Endodermal cell (in vitro differentiated cells): ENCODE results near the gene FBLN2. TPM values are rescaled to one million over a fixed set of nuclear protein-coding genes. Genes with fewer than 3 reads are reported as not detected.

ENCODE experiments used
- DNase-seq: peaks from one replicate; pipeline ENCODE4 v3.0.0-alpha.2; 2017
- H3K27ac ChIP-seq: 2 replicates; pipeline ENCODE4 v1.5.1; 2013; ENCODE audit warnings: mild to moderate bottlenecking, low read depth, low read length, moderate library complexity
- H3K27me3 ChIP-seq: 2 replicates; pipeline ENCODE4 v1.6.1; 2013; ENCODE audit warnings: mild to moderate bottlenecking, low read length, moderate library complexity; ENCODE audit not compliant: insufficient read depth, control insufficient read depth, poor library complexity, severe bottlenecking
- H3K36me3 ChIP-seq: 2 replicates; pipeline ENCODE4 v1.7.0; 2013; ENCODE audit warnings: mild to moderate bottlenecking, low read length, moderate library complexity; ENCODE audit not compliant: control insufficient read depth, insufficient read depth
- H3K4me1 ChIP-seq: one replicate; pipeline ENCODE4 v1.7.0; 2013; ENCODE audit warnings: low read length; ENCODE audit not compliant: control insufficient read depth, insufficient read depth
- H3K4me3 ChIP-seq: 2 replicates; pipeline ENCODE4 v1.5.1; 2013; ENCODE audit warnings: mild to moderate bottlenecking, low read length, moderate library complexity
- H3K9ac ChIP-seq: 2 replicates; pipeline ENCODE4 v1.6.1; 2013; ENCODE audit warnings: mild to moderate bottlenecking, low read length, moderate library complexity; ENCODE audit not compliant: poor library complexity, severe bottlenecking; ENCODE audit errors: extremely low read depth
- H3K9me3 ChIP-seq: 2 replicates; pipeline ENCODE4 v1.6.1; 2013; ENCODE audit warnings: mild to moderate bottlenecking, low read length, moderate library complexity; ENCODE audit not compliant: control insufficient read depth
- H3K27ac Mint-ChIP-seq: 2 replicates; pipeline ENCODE4 v1.8.0; 2020; ENCODE audit warnings: mixed read lengths
- H3K27me3 Mint-ChIP-seq: 2 replicates; pipeline ENCODE4 v1.8.0; 2021; ENCODE audit warnings: mild to moderate bottlenecking, mixed read lengths; ENCODE audit not compliant: insufficient read depth
- H3K36me3 Mint-ChIP-seq: 2 replicates; pipeline ENCODE4 v1.8.0; 2020; ENCODE audit warnings: low read depth, mixed read lengths
- H3K4me1 Mint-ChIP-seq: 2 replicates; pipeline ENCODE4 v1.8.0; 2020; ENCODE audit warnings: mixed read lengths
- H3K4me3 Mint-ChIP-seq: 2 replicates; pipeline ENCODE4 v1.8.0; 2020; ENCODE audit warnings: mild to moderate bottlenecking, moderate library complexity, mixed read lengths
- H3K9me3 Mint-ChIP-seq: 2 replicates; pipeline ENCODE4 v1.8.0; 2020; ENCODE audit warnings: mild to moderate bottlenecking, mixed read lengths
- CTCF ChIP-seq: fragments of 200-600 bp; sonication (generic); conservative IDR thresholded peaks from 2 replicates; pipeline ENCODE4 v1.5.0; 2021; ENCODE audit warnings: antibody characterized with exemption, mild to moderate bottlenecking
- WGBS, 2 experiments: methylation state at CpG; one replicate each; pipeline versions ENCODE4 v1.1.5 to v1.1.7; 2013; ENCODE audit warnings: missing lambda C conversion rate in 2 of 2, mixed read lengths in 1 of 2; ENCODE audit not compliant: insufficient coverage in 1 of 2, insufficient read length in 1 of 2; 5-methylcytosine and 5-hydroxymethylcytosine counted together
- total RNA-seq, 2 donors: library from RNA; stranded (reverse); fragmentation: NEBNext Ultra II Directional in 1 of 2; extraction: Animal tissue kit (Norgen Biotek cat#: 25700) in 1 of 2; gene quantifications; 2 replicates in 1 of 2; 3 replicates in 1 of 2; pipeline ENCODE4 v1.2.1, GENCODE V29; 2021

The FBLN2 gene
- total RNA-seq, 2 donors from 2014 or later: 86.1 to 136 TPM

GRCh38 chr3:13506239-13506638 is 42.7 kb upstream of the FBLN2 start:
- no peak for TF ChIP-seq CTCF
- WGBS, 2 experiments: 93% methylated on average over 1 of the region's 1 CpG; no CpG with 5 or more reads in 1 of the 2 experiments
- no peaks in the 10 kb centered on the region for H3K9me3 ChIP-seq
- no peaks in the 10 kb centered on the region for H3K27me3 ChIP-seq
- H3K4me3 Mint-ChIP-seq: no peak overlapping the region
- no peaks in the 10 kb centered on the region for H3K36me3 ChIP-seq
- H3K9me3 Mint-ChIP-seq: no peaks in the 10 kb centered on the region
- no peak overlapping the region for H3K9ac ChIP-seq
- no peak for DNase-seq
- H3K4me1 ChIP-seq: no peaks in the 10 kb centered on the region
- H3K27ac Mint-ChIP-seq: no peak overlapping the region
- peaks cover 2% of the 10 kb centered on the region for H3K4me1 Mint-ChIP-seq
- no peaks in the 10 kb centered on the region for H3K27me3 Mint-ChIP-seq
- H3K36me3 Mint-ChIP-seq: peaks cover 4% of the 10 kb centered on the region
- no peak overlapping the region for H3K27ac ChIP-seq
- no peak overlapping the region for H3K4me3 ChIP-seq

DNA sequence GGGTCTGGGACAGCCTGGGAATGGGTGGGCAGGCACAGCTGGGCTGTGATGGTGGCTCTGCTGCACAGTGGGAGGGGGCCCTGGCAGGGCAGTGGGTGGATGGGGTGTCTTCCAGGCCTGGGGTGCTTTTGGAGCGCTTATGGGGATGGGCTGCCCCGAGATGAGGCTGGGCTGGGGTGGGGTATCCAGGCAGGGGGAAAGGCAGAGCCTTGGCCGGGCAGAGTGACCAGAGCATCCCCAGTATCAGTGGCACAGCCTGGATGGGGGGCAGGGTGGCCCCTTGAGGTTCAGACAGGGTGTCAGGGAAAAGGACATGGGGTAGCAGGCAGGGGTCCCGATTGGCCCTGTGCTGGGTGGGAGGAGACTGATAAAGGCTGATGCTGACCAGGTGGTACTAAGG is 42.2 kb upstream of the FBLN2 start:
- Histone ChIP-seq H3K36me3 (no peaks in the 10 kb centered on the region), H3K4me3 (no peak overlapping the region), H3K9ac (no peak overlapping the region), H3K4me1 (no peaks in the 10 kb centered on the region), H3K27ac (no peak overlapping the region), H3K9me3 (no peaks in the 10 kb centered on the region), H3K27me3 (no peaks in the 10 kb centered on the region)
- no peak for TF ChIP-seq CTCF
- no peak for DNase-seq
- Mint-ChIP-seq H3K27me3 (no peaks in the 10 kb centered on the region), H3K4me3 (no peak overlapping the region), H3K9me3 (no peaks in the 10 kb centered on the region), H3K4me1 (peaks cover 2% of the 10 kb centered on the region), H3K36me3 (peaks cover 4% of the 10 kb centered on the region), H3K27ac (no peak overlapping the region)
- WGBS, 2 experiments: 80 to 85% methylated on average over 1 to 4 of the region's 4 CpGs

GRCh38 chr3:13507247-13507569 is 41.7 kb upstream of the FBLN2 start:
- no peak for DNase-seq
- 81 to 88% methylated on average over 2 to 3 of the region's 3 CpGs for WGBS, 2 experiments
- H3K9ac ChIP-seq: no peak overlapping the region
- H3K27ac Mint-ChIP-seq: no peak overlapping the region
- H3K9me3 Mint-ChIP-seq: no peaks in the 10 kb centered on the region
- no peaks in the 10 kb centered on the region for H3K36me3 ChIP-seq
- H3K27ac ChIP-seq: peak overlapping the region; percentile 75
- no peak overlapping the region for H3K4me3 Mint-ChIP-seq
- H3K36me3 Mint-ChIP-seq: peaks cover 4% of the 10 kb centered on the region
- H3K27me3 ChIP-seq: no peaks in the 10 kb centered on the region
- H3K4me3 ChIP-seq: no peak overlapping the region
- H3K4me1 Mint-ChIP-seq: peaks cover 2% of the 10 kb centered on the region
- H3K4me1 ChIP-seq: no peaks in the 10 kb centered on the region
- no peaks in the 10 kb centered on the region for H3K27me3 Mint-ChIP-seq
- TF ChIP-seq CTCF: no peak
- H3K9me3 ChIP-seq: no peaks in the 10 kb centered on the region
